ENCODE data around the gene STK35. TPM values are rescaled to one million over a fixed set of nuclear protein-coding genes. Genes with fewer than 3 reads are reported as not detected.

The STK35 gene
- total and polyA plus RNA-seq, 2 of the 13 experiments (the other 11 are each of a cell fraction or from before 2014, with no cell fraction given), result 27.4 to 29.8 TPM

- TF ChIP-seq ZNF407 (CRISPR knock-in tag; IDR thresholded peaks at IDR 0.05; ENCODE audit: not compliant biosample characterization) (peak; percentile 92), ZBTB49 (CRISPR knock-in tag; IDR thresholded peaks at IDR 0.05; ENCODE audit: borderline replicate concordance) (no peak), NR2F1 (CRISPR knock-in tag; IDR thresholded peaks at IDR 0.05) (no peak), NFE2 (CRISPR knock-in tag; IDR thresholded peaks at IDR 0.05) (no peak), NFKB2 (CRISPR knock-in tag; IDR thresholded peaks at IDR 0.05; ENCODE audit: borderline replicate concordance) (peak; percentile 75), SALL2 (CRISPR knock-in tag; IDR thresholded peaks at IDR 0.05) (peak; percentile 47; the same call in 1 of the 2 replicates), MXD1 (CRISPR knock-in tag; IDR thresholded peaks at IDR 0.05) (peak; percentile 99), RCOR2 (CRISPR knock-in tag; IDR thresholded peaks at IDR 0.05) (no peak), PPARG (CRISPR knock-in tag; conservative IDR thresholded peaks at IDR 0.05) (no peak; the same call in none of the 2 replicates), TFAP4 (IDR thresholded peaks at IDR 0.05; ENCODE audit: borderline replicate concordance, low read depth) (peak; percentile 97), ZFP36L1 (CRISPR knock-in tag; IDR thresholded peaks at IDR 0.05) (no peak; the same call in 1 of the 2 replicates), ZNF414 (CRISPR knock-in tag; IDR thresholded peaks at IDR 0.05) (no peak; the same call in 1 of the 2 replicates), GMEB2 (CRISPR knock-in tag; IDR thresholded peaks at IDR 0.05; ENCODE audit: low read depth) (no peak)
These were observed 398 bp downstream of the STK35 start (continued) for GRCh38 chr20:2101865-2102584.

Data from HepG2 (cell line).